ENCODE data around the gene FOXL2NB.

GRCh38 chr3:138944654-138944928, 2.4 kb upstream of the FOXL2NB start:
- TF ChIP-seq CTCF (IDR thresholded peaks at IDR 0.05) (no peak), POLR2A (IDR thresholded peaks at IDR 0.05) (no peak), POLR2AphosphoS5 (IDR thresholded peaks at IDR 0.05) (no peak), EP300 (IDR thresholded peaks at IDR 0.05) (no peak)

Data from upper lobe of left lung (tissue), 4 donors.